Osteocyte (in vitro differentiated cells): ENCODE results near the gene USP49. TPM values are rescaled to one million over a fixed set of nuclear protein-coding genes. Genes with fewer than 3 reads are reported as not detected.
"Not testable (repeated sequence)": the region's sequence is repeated elsewhere in the genome, so short reads cannot be mapped to it uniquely, and the experiment has no call there.

ENCODE experiments used
- DNase-seq: peaks from one replicate; pipeline ENCODE4 v3.0.0; 2021; ENCODE audit warnings: mixed read lengths; ENCODE audit not compliant: unreplicated experiment; ENCODE audit errors: extremely low spot score
- H3K27ac Mint-ChIP-seq: one replicate; pipeline ENCODE4 v1.8.0; 2021; ENCODE audit warnings: mild to moderate bottlenecking, mixed read lengths; ENCODE audit not compliant: unreplicated experiment
- H3K27me3 Mint-ChIP-seq: one replicate; pipeline ENCODE4 v1.8.0; 2021; ENCODE audit warnings: mixed read lengths; ENCODE audit not compliant: unreplicated experiment
- H3K36me3 Mint-ChIP-seq: one replicate; pipeline ENCODE4 v1.8.0; 2021; ENCODE audit warnings: mixed read lengths; ENCODE audit not compliant: unreplicated experiment
- H3K4me1 Mint-ChIP-seq: one replicate; pipeline ENCODE4 v1.8.0; 2021; ENCODE audit warnings: mixed read lengths; ENCODE audit not compliant: unreplicated experiment
- H3K4me3 Mint-ChIP-seq: one replicate; pipeline ENCODE4 v1.8.0; 2021; ENCODE audit warnings: mild to moderate bottlenecking, moderate library complexity, mixed read lengths; ENCODE audit not compliant: unreplicated experiment
- H3K9me3 Mint-ChIP-seq: one replicate; pipeline ENCODE4 v1.8.0; 2021; ENCODE audit warnings: mixed read lengths; ENCODE audit not compliant: unreplicated experiment
- CTCF ChIP-seq: fragments of 200-600 bp; sonication (generic); IDR thresholded peaks from 2 replicates; pipeline ENCODE4 v1.5.0; 2021; ENCODE audit warnings: antibody characterized with exemption, mild to moderate bottlenecking, moderate library complexity
- long read RNA-seq: library from polyadenylated mRNA; unstranded; transcript quantifications from one replicate; pipeline ENCODE4 v2.0.0, GENCODE V29; 2021
- total RNA-seq: library from RNA; stranded (reverse); gene quantifications from 2 replicates; pipeline ENCODE4 v1.2.1, GENCODE V29; 2021

Gene USP49
- 5.2 and 5.4 TPM in 2 replicates for total RNA-seq
- long read RNA-seq, partial matches to known transcripts = 0 of 7 reads
- long read RNA-seq, other reads (novel, unspliced or antisense) = 7 of 7 reads

- TF ChIP-seq CTCF = no peak
- Mint-ChIP-seq H3K4me1 (peaks cover 9% of the 10 kb centered on the region), H3K27ac (peak within 1 kb of the TSS; percentile 91), H3K4me3 (no peak within 1 kb of the TSS), H3K36me3 (no peaks in the 10 kb centered on the region), H3K9me3 (no peaks in the 10 kb centered on the region), H3K27me3 (no peaks in the 10 kb centered on the region)
- DNase-seq = peak; percentile 96
Measured at GRCh38 chr6:41895300-41896233, at the start of gene USP49. Gene USP49, minus strand, starts transcription at chr6:41895375. Its CDS starts 88,392 bp downstream, at chr6:41806983.

GRCh38 chr6:41943456-41943855 is 48.3 kb upstream of the USP49 start:
- DNase-seq = no peak
- peaks cover 2% of the 10 kb centered on the region for H3K27me3 Mint-ChIP-seq
- H3K9me3 Mint-ChIP-seq = no peaks in the 10 kb centered on the region
- H3K27ac Mint-ChIP-seq = no peak overlapping the region
- H3K4me1 Mint-ChIP-seq = peaks cover 28% of the 10 kb centered on the region
- TF ChIP-seq CTCF = no peak
- peaks cover 7% of the 10 kb centered on the region for H3K36me3 Mint-ChIP-seq
- no peak overlapping the region for H3K4me3 Mint-ChIP-seq

GRCh38 chr6:41942882-41943281 is 47.7 kb upstream of the USP49 start:
- not testable (repeated sequence) for H3K9me3 Mint-ChIP-seq, H3K27ac Mint-ChIP-seq, H3K27me3 Mint-ChIP-seq, DNase-seq, H3K4me3 Mint-ChIP-seq, H3K36me3 Mint-ChIP-seq
- H3K4me1 Mint-ChIP-seq = peaks cover 32% of the 10 kb centered on the region

GRCh38 chr6:41942067-41942851 is 47.1 kb upstream of the USP49 start:
- no peak for DNase-seq
- H3K4me3 Mint-ChIP-seq = peak overlapping the region; percentile 75

More at GRCh38 chr6:41942067-41942851, 47.1 kb upstream of the USP49 start:
- no peak for TF ChIP-seq CTCF
- H3K9me3 Mint-ChIP-seq = no peaks in the 10 kb centered on the region
- no peaks in the 10 kb centered on the region for H3K27me3 Mint-ChIP-seq
- peak overlapping the region; percentile 72 for H3K27ac Mint-ChIP-seq
- peaks cover under 1% of the 10 kb centered on the region for H3K36me3 Mint-ChIP-seq
- peaks cover 32% of the 10 kb centered on the region for H3K4me1 Mint-ChIP-seq
